Upper lobe of right lung (tissue), 1 donor: ENCODE measurements around the gene SBSN. TPM values are rescaled to one million over a fixed set of nuclear protein-coding genes. Genes with fewer than 3 reads are reported as not detected.
A peak's percentile ranks its signal among the peaks of the same experiment; 100 is the strongest.

Experiments
- ATAC-seq: fragments of 200-7000 bp; cut with Tn5 transposase; one replicate; pipeline ENCODE4 v1.9.1; 2020; ENCODE audit warnings: mild to moderate bottlenecking, moderate library complexity
- DNase-seq: peaks from one replicate; pipeline ENCODE4 v3.0.0-alpha.2; 2020
- H3K27ac ChIP-seq: fragments of 200-600 bp; one replicate; pipeline ENCODE4 v1.8.0; 2022
- H3K27me3 ChIP-seq: fragments of 200-600 bp; one replicate; pipeline ENCODE4 v1.8.0; 2022; ENCODE audit warnings: mild to moderate bottlenecking
- H3K36me3 ChIP-seq: fragments of 200-600 bp; one replicate; pipeline ENCODE4 v1.8.0; 2022
- H3K4me1 ChIP-seq: fragments of 200-600 bp; one replicate; pipeline ENCODE4 v1.8.0; 2022
- H3K4me3 ChIP-seq: fragments of 200-600 bp; one replicate; pipeline ENCODE4 v1.8.0; 2022; ENCODE audit warnings: mild to moderate bottlenecking
- H3K9me3 ChIP-seq: fragments of 200-600 bp; one replicate; pipeline ENCODE4 v1.8.0; 2022
- CTCF ChIP-seq: fragments of 200-600 bp; IDR thresholded peaks from one replicate; pipeline ENCODE4 v1.8.0; 2022; ENCODE audit warnings: antibody characterized with exemption
- intact Hi-C: fragments of 100-400 bp; cut with DNase I; formaldehyde crosslinking; loops from one replicate; pipeline ENCODE4 v1.11.0; 2022
- total RNA-seq: library from RNA; stranded (reverse); fragmentation: NEBNext Ultra II Directional; extraction: Animal tissue kit (Norgen Biotek cat#: 25700); gene quantifications from one replicate; pipeline ENCODE4 v1.2.1, GENCODE V29; 2021
- donor health status: DM: no; HTN: yes; CAD: no; lungs with severe emphysema.

SBSN gene
- total RNA-seq, 1 donor from 2014 or later = not detected

- TF ChIP-seq CTCF = no peak
- Histone ChIP-seq H3K9me3 (no peaks in the 10 kb centered on the region), H3K36me3 (no peaks in the 10 kb centered on the region), H3K4me1 (peaks cover 6% of the 10 kb centered on the region), H3K27me3 (peaks cover 17% of the 10 kb centered on the region), H3K27ac (no peak overlapping the region), H3K4me3 (no peak overlapping the region)
- intact Hi-C loops = no loop called here
- DNase-seq (no peak), ATAC-seq (no peak)
These were observed 28.9 kb upstream of the SBSN start for GRCh38 chr19:35556846-35557538.

- Histone ChIP-seq H3K4me1 (peaks cover 6% of the 10 kb centered on the region), H3K27ac (no peak overlapping the region), H3K4me3 (no peak overlapping the region), H3K9me3 (no peaks in the 10 kb centered on the region), H3K27me3 (peaks cover 17% of the 10 kb centered on the region), H3K36me3 (no peaks in the 10 kb centered on the region)
- ATAC-seq = no peak
- TF ChIP-seq CTCF = no peak
- intact Hi-C loops = no loop called here
- DNase-seq = no peak
These were observed 28.0 kb upstream of the SBSN start for GRCh38 chr19:35556025-35556590.

- TF ChIP-seq CTCF = peak; percentile 10
- H3K36me3 ChIP-seq = no peaks in the 10 kb centered on the region
- no peaks in the 10 kb centered on the region for H3K9me3 ChIP-seq
- intact Hi-C loops = no loop called here
- DNase-seq = no peak
- H3K4me1 ChIP-seq = peaks cover 6% of the 10 kb centered on the region
- no peak for ATAC-seq
- no peak overlapping the region for H3K4me3 ChIP-seq
- H3K27ac ChIP-seq = no peak overlapping the region
- peaks cover 17% of the 10 kb centered on the region for H3K27me3 ChIP-seq
These were observed 27.3 kb upstream of the SBSN start for GRCh38 chr19:35555301-35556005.

- no peak for ATAC-seq
- Histone ChIP-seq H3K9me3 (no peaks in the 10 kb centered on the region), H3K27me3 (peaks cover 12% of the 10 kb centered on the region), H3K4me3 (no peak overlapping the region), H3K4me1 (peaks cover 6% of the 10 kb centered on the region), H3K27ac (no peak overlapping the region), H3K36me3 (no peaks in the 10 kb centered on the region)
- intact Hi-C loops = no loop called here
- no peak for TF ChIP-seq CTCF
- no peak for DNase-seq
These were observed 26.0 kb upstream of the SBSN start for GRCh38 chr19:35554076-35554475.

GRCh38 chr19:35553385-35554000, 25.4 kb upstream of the SBSN start:
- H3K9me3 ChIP-seq = no peaks in the 10 kb centered on the region
- no peak overlapping the region for H3K4me3 ChIP-seq
- H3K36me3 ChIP-seq = no peaks in the 10 kb centered on the region
- intact Hi-C loops = no loop called here
- no peak for TF ChIP-seq CTCF
- H3K27ac ChIP-seq = no peak overlapping the region
- peaks cover 6% of the 10 kb centered on the region for H3K27me3 ChIP-seq
- H3K4me1 ChIP-seq = peaks cover 6% of the 10 kb centered on the region
- ATAC-seq (no peak), DNase-seq (no peak)
